SU-DHL-6 (cell line): Measurements from ENCODE around the gene CAMK4.

Source experiments
- EZH2phosphoT487 ChIP-seq: fragments of 200-600 bp; sonication (generic), shearing (Covaris generic); conservative IDR thresholded peaks from 2 replicates; pipeline ENCODE4 v1.6.1; 2018; ENCODE audit warnings: mild to moderate bottlenecking, antibody characterized with exemption, low read length, moderate library complexity, mixed read lengths
- TF ChIP-seq, protein P1 (sequence below): fragments of 200-600 bp; sonication (generic); IDR thresholded peaks from one replicate; pipeline ENCODE4 v1.5.1; 2017; ENCODE audit warnings: antibody characterized with exemption, mild to moderate bottlenecking, low read length, moderate library complexity; ENCODE audit not compliant: insufficient read depth, poor library complexity, severe bottlenecking

GRCh38 chr5:111425205-111425604 lies 201.0 kb downstream of the CAMK4 start:
- TF ChIP-seq, protein P1, sequence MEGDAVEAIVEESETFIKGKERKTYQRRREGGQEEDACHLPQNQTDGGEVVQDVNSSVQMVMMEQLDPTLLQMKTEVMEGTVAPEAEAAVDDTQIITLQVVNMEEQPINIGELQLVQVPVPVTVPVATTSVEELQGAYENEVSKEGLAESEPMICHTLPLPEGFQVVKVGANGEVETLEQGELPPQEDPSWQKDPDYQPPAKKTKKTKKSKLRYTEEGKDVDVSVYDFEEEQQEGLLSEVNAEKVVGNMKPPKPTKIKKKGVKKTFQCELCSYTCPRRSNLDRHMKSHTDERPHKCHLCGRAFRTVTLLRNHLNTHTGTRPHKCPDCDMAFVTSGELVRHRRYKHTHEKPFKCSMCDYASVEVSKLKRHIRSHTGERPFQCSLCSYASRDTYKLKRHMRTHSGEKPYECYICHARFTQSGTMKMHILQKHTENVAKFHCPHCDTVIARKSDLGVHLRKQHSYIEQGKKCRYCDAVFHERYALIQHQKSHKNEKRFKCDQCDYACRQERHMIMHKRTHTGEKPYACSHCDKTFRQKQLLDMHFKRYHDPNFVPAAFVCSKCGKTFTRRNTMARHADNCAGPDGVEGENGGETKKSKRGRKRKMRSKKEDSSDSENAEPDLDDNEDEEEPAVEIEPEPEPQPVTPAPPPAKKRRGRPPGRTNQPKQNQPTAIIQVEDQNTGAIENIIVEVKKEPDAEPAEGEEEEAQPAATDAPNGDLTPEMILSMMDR, result no peak
- no peak for TF ChIP-seq EZH2phosphoT487
